Endothelial cell of umbilical vein (primary cell): Measurements from ENCODE around the gene SORCS2. TPM values are rescaled to one million over a fixed set of nuclear protein-coding genes. Genes with fewer than 3 reads are reported as not detected.

Experiments
- BruUV-seq: library from RNA; stranded (reverse); fragments of 400-500 nt; replicated peaks from 2 replicates; lab custom pipeline; 2021; lab: Mats Ljungman, UMichigan
- CTCF ChIA-PET: fragments of 300-600, 350-600 bp; sonication (Branson Sonifier 250); formaldehyde crosslinking; loops from one replicate; lab custom pipeline; 2021; ENCODE audit warnings: antibody characterized with exemption, inconsistent platforms; lab: Charles Lee
- POLR2A ChIA-PET: fragments of 300-600, 350-600 bp; sonication (Branson Sonifier 250); formaldehyde crosslinking; loops from one replicate; lab custom pipeline; 2021; ENCODE audit warnings: antibody characterized with exemption, inconsistent platforms; lab: Charles Lee
- DNase-seq: peaks from one replicate; pipeline ENCODE4 v3.0.0-alpha.2; 2011; ENCODE audit warnings: low read depth, low spot score
- FAIRE-seq: peaks from 2 replicates; lab custom pipeline; 2011; peaks lifted over from hg19 to GRCh38; lab: Jason Lieb, UNC
- H2AFZ ChIP-seq: 2 replicates; pipeline ENCODE4 v1.6.0; 2012; ENCODE audit warnings: low read depth, low read length, control low read depth, inconsistent platforms
- H3K27ac ChIP-seq: 2 replicates; pipeline ENCODE4 v1.5.1; 2011; ENCODE audit warnings: low read depth, mild to moderate bottlenecking, control low read depth, low read length, moderate library complexity; ENCODE audit not compliant: insufficient read depth
- H3K27me3 ChIP-seq, 2 experiments: 2 replicates each; pipeline versions ENCODE4 v1.6.0 to v1.6.1; 2011; ENCODE audit warnings: low read length in 2 of 2, mixed read lengths in 1 of 2; ENCODE audit not compliant: control insufficient read depth in 2 of 2, insufficient read depth in 2 of 2
- H3K36me3 ChIP-seq, 2 experiments: 2 replicates in 1 of 2; 3 replicates in 1 of 2; pipeline ENCODE4 v1.5.1; 2011; ENCODE audit warnings: low read length in 2 of 2, mild to moderate bottlenecking in 1 of 2, moderate library complexity in 1 of 2; ENCODE audit not compliant: control insufficient read depth in 2 of 2, insufficient read depth in 2 of 2; ENCODE audit errors: extremely low read depth in 1 of 2
- H3K4me1 ChIP-seq: 3 replicates; pipeline ENCODE4 v1.5.1; 2011; ENCODE audit warnings: mild to moderate bottlenecking, low read length; ENCODE audit not compliant: control insufficient read depth, insufficient read depth; ENCODE audit errors: extremely low read depth
- H3K4me2 ChIP-seq: 2 replicates; pipeline ENCODE4 v1.6.1; 2011; ENCODE audit warnings: low read length, control low read depth, mixed read lengths; ENCODE audit not compliant: insufficient read depth
- H3K4me3 ChIP-seq, 3 experiments: fragments of 200-600 bp in 1 of 3; sonication (generic), shearing (Covaris generic) in 1 of 3; replicated peaks in 1 of 3; 2 replicates each; pipeline ENCODE4 v1.5.1; 2011 to 2016; ENCODE audit warnings: control low read depth in 3 of 3, low read length in 3 of 3, mild to moderate bottlenecking in 2 of 3, inconsistent platforms in 1 of 3, low read depth in 1 of 3, moderate library complexity in 1 of 3; ENCODE audit not compliant: insufficient read depth in 1 of 3
- H3K79me2 ChIP-seq: 2 replicates; pipeline ENCODE4 v1.6.0; 2012; ENCODE audit warnings: low read length, inconsistent platforms; ENCODE audit not compliant: control insufficient read depth, insufficient read depth
- H3K9ac ChIP-seq: replicated peaks from 2 replicates; pipeline ENCODE3; 2011; ENCODE audit warnings: low read length, control low read depth; ENCODE audit not compliant: insufficient read depth; ENCODE audit errors: extremely low read depth
- H3K9me1 ChIP-seq: replicated peaks from 3 replicates; pipeline ENCODE4 v1.6.0; 2011; ENCODE audit warnings: mild to moderate bottlenecking, low read length; ENCODE audit not compliant: control insufficient read depth, insufficient read depth; ENCODE audit errors: extremely low read depth
- H3K9me3 ChIP-seq: replicated peaks from 2 replicates; pipeline ENCODE4 v1.5.1; 2012; ENCODE audit warnings: low read length, inconsistent platforms; ENCODE audit not compliant: control insufficient read depth, insufficient read depth
- H4K20me1 ChIP-seq: replicated peaks from 2 replicates; pipeline ENCODE3; 2011; ENCODE audit warnings: mild to moderate bottlenecking, low read length; ENCODE audit not compliant: control insufficient read depth, insufficient read depth; ENCODE audit errors: extremely low read depth
- CTCF ChIP-seq, 2 donors: IDR thresholded peaks; 1 replicate in 1 of 2; 2 replicates in 1 of 2; pipeline ENCODE4 v1.5.1; 2011; ENCODE audit warnings: low read length in 2 of 2, mild to moderate bottlenecking in 2 of 2, moderate library complexity in 2 of 2, control low read depth in 1 of 2, inconsistent platforms in 1 of 2, low read depth in 1 of 2; ENCODE audit not compliant: insufficient read depth in 1 of 2; ENCODE audit errors: extremely low read depth in 1 of 2
- EZH2 ChIP-seq: IDR thresholded peaks from 2 replicates; pipeline ENCODE4 v1.6.1; 2012; ENCODE audit warnings: borderline replicate concordance, low read depth, mild to moderate bottlenecking, moderate library complexity, low read length, inconsistent platforms; ENCODE audit not compliant: severe bottlenecking
- FOS ChIP-seq: IDR thresholded peaks from 2 replicates; pipeline ENCODE4 v1.6.1; 2011; ENCODE audit warnings: mild to moderate bottlenecking, low read length, moderate library complexity, borderline replicate concordance; ENCODE audit not compliant: insufficient read depth
- GATA2 ChIP-seq: IDR thresholded peaks from 2 replicates; pipeline ENCODE4 v1.7.0; 2011; ENCODE audit warnings: low read depth, mild to moderate bottlenecking, moderate library complexity, mixed read lengths, low read length; ENCODE audit not compliant: insufficient read length, insufficient read depth
- JUN ChIP-seq: IDR thresholded peaks from 2 replicates; pipeline ENCODE4 v1.6.1; 2011; ENCODE audit warnings: borderline replicate concordance, low read depth; ENCODE audit not compliant: insufficient read length, insufficient read depth
- MYC ChIP-seq: IDR thresholded peaks from one replicate; pipeline ENCODE4 v1.6.1; 2011; ENCODE audit warnings: mild to moderate bottlenecking, low read depth, low read length
- POLR2A ChIP-seq: IDR thresholded peaks from 2 replicates; pipeline ENCODE4 v1.6.1; 2012; ENCODE audit warnings: low read depth, mild to moderate bottlenecking, control low read depth, low read length
- POLR2AphosphoS5 ChIP-seq: IDR thresholded peaks from 2 replicates; pipeline ENCODE4 v1.6.1; 2012; ENCODE audit warnings: low read depth, mild to moderate bottlenecking, control low read depth, low read length, moderate library complexity; ENCODE audit not compliant: insufficient read depth
- dilution Hi-C: fragments of 300-500 bp; cut with MboI; formaldehyde crosslinking; loops from one replicate; pipeline ENCODE4 v1.15.0; 2019; ENCODE audit warnings: low sequenced_read_pairs; ENCODE audit not compliant: extremely low pct_ligation_motif_present
- intact Hi-C: fragments of 100-400 bp; cut with micrococcal nuclease; formaldehyde crosslinking; loops from one replicate; pipeline ENCODE4 v1.10.0; 2022
- polyA plus RNA-seq, 4 experiments: library from polyadenylated mRNA; depleted of rRNA in 3 of 4; stranded (reverse) in 3 of 4; unstranded in 1 of 4; fragments of >200 nt; gene quantifications; 2 replicates each; pipeline versions ENCODE4 v1.2.1 to v1.2.3, GENCODE V29; 2011 to 2012; ENCODE audit warnings: missing spikeins in 1 of 4
- total RNA-seq: library from RNA; stranded (reverse); gene quantifications from 2 replicates; pipeline ENCODE4 v1.2.3, GENCODE V29; 2021
- TF ChIP-seq, protein P1 (sequence below): IDR thresholded peaks from 2 replicates; pipeline ENCODE4 v1.6.1; 2011; ENCODE audit not compliant: insufficient read depth, insufficient read length

The SORCS2 gene
- total and polyA plus RNA-seq, 2 donors (not counting 3 experiments of a cell fraction or from before 2014, with no cell fraction given), result not detected

DNA sequence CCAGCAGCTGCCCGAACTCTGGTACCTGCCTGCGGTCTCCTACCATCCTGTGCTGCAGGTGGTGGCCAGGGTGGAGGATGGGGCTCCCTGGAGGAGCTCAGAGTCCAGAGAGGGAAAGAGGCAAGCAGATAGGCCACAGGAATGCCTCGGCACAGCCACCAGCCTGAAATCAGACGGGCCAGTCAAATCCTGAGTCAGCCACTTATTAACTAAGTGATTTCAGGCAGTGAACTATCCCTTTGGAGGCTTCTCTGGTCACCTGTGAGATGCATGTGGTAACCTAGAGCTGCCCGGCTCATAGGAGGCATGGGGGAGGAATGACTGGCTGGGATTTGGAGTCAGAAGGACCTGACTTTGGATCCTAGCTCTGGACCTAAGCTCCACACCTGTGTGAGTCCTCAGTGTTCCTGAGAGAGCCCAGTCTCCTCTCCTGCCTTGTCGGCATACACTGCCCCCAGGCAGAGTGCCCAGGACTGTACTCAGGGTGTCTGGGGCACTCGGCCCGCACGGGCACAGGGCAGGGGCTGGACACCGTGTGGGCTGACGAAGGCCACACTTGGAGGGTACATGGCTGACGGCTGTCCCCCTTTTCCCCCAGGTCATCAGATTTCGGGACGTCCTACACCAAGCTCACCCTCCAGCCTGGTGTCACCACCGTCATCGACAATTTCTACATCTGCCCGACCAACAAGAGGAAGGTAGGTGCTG is 338.7 kb downstream of the SORCS2 start:
- TF ChIP-seq JUN (no peak), FOS (no peak), MYC (no peak), POLR2AphosphoS5 (no peak), CTCF (IDR thresholded peaks at IDR 0.05; ENCODE audit: extremely low read depth in 1 of 2, insufficient read depth in 1 of 2, low read depth in 1 of 2, low read length in 2 of 2) (no peak), POLR2A (no peak), EZH2 (no peak), GATA2 (no peak)
- TF ChIP-seq, protein P1, sequence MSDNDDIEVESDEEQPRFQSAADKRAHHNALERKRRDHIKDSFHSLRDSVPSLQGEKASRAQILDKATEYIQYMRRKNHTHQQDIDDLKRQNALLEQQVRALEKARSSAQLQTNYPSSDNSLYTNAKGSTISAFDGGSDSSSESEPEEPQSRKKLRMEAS, result no peak
- intact Hi-C loops, result no loop called here
- BruUV-seq, result no TSS peak
- Histone ChIP-seq H3K9me1 (no peaks in the 10 kb centered on the region), H2AFZ (no peak overlapping the region), H4K20me1 (no peaks in the 10 kb centered on the region), H3K79me2 (no peaks in the 10 kb centered on the region), H3K27ac (no peak overlapping the region), H3K9me3 (no peaks in the 10 kb centered on the region), H3K4me3 (no peak overlapping the region), H3K27me3 (no peaks in the 10 kb centered on the region), H3K4me2 (no peak overlapping the region), H3K36me3 (no peaks in the 10 kb centered on the region), H3K9ac (no peak overlapping the region), H3K4me1 (no peaks in the 10 kb centered on the region)
- ChIA-PET POLR2A (no interaction called here), CTCF (no interaction called here)
- DNase-seq, result no peak
- FAIRE-seq, result no peak
- dilution Hi-C loops, result no loop called here
